OCI-LY1 (cell line): ENCODE data around the gene UBE2F.

Experiments
- H2AFZ ChIP-seq: fragments of 200-600 bp; sonication (generic), shearing (Covaris generic); 2 replicates; pipeline ENCODE4 v1.6.0; 2014; ENCODE audit warnings: antibody characterized with exemption, mild to moderate bottlenecking, low read length
- H3F3A ChIP-seq: fragments of 200-600 bp; sonication (generic), shearing (Covaris generic); 2 replicates; pipeline ENCODE4 v1.6.0; 2014; ENCODE audit warnings: mild to moderate bottlenecking, antibody characterized with exemption, low read length, moderate library complexity; ENCODE audit not compliant: insufficient read depth
- H3K27ac ChIP-seq: fragments of 200-600 bp; sonication (generic); 2 replicates; pipeline ENCODE4 v1.5.1; 2014; ENCODE audit warnings: low read length, mixed run types, mild to moderate bottlenecking, low read depth; ENCODE audit not compliant: poor library complexity, severe bottlenecking
- H3K27me3 ChIP-seq: fragments of 200-600 bp; sonication (generic); 2 replicates; pipeline ENCODE4 v1.6.0; 2014; ENCODE audit warnings: antibody characterized with exemption, mild to moderate bottlenecking, low read length, moderate library complexity; ENCODE audit not compliant: insufficient read depth
- H3K36me3 ChIP-seq: fragments of 200-600 bp; sonication (generic); 2 replicates; pipeline ENCODE4 v1.6.1; 2014; ENCODE audit warnings: mild to moderate bottlenecking, antibody characterized with exemption, low read length, moderate library complexity, mixed read lengths; ENCODE audit not compliant: insufficient read depth
- H3K4me1 ChIP-seq: fragments of 200-600 bp; sonication (generic); 2 replicates; pipeline ENCODE4 v1.5.1; 2014; ENCODE audit warnings: mild to moderate bottlenecking, low read length, moderate library complexity; ENCODE audit not compliant: insufficient read depth, severe bottlenecking
- H3K4me2 ChIP-seq: fragments of 200-600 bp; sonication (generic), shearing (Covaris generic); 2 replicates; pipeline ENCODE4 v1.6.1; 2014; ENCODE audit warnings: low read length
- H3K4me3 ChIP-seq: fragments of 200-600 bp; sonication (generic); 2 replicates; pipeline ENCODE4 v1.5.1; 2014; ENCODE audit warnings: low read length, low read depth, mild to moderate bottlenecking, mixed read lengths; ENCODE audit not compliant: poor library complexity, severe bottlenecking
- H3K79me2 ChIP-seq: fragments of 200-600 bp; shearing (Covaris generic); 2 replicates; pipeline ENCODE4 v1.6.1; 2016; ENCODE audit warnings: mixed run types, low read length, mixed read lengths; ENCODE audit not compliant: insufficient read depth
- H3K9ac ChIP-seq: fragments of 200-600 bp; sonication (generic), shearing (Covaris generic); 2 replicates; pipeline ENCODE4 v1.6.1; 2014; ENCODE audit warnings: mild to moderate bottlenecking, low read length, mixed read lengths
- H3K9me2 ChIP-seq: fragments of 200-600 bp; sonication (generic), shearing (Covaris generic); 2 replicates; pipeline ENCODE4 v1.6.1; 2014; ENCODE audit warnings: low read depth, mild to moderate bottlenecking, low read length, mixed read lengths
- H3K9me3 ChIP-seq: fragments of 200-600 bp; shearing (Covaris generic); 2 replicates; pipeline ENCODE4 v1.6.1; 2014; ENCODE audit warnings: low read length, mixed read lengths
- H4K20me1 ChIP-seq: fragments of 200-600 bp; sonication (generic), shearing (Covaris generic); 2 replicates; pipeline ENCODE4 v1.6.0; 2016; ENCODE audit warnings: mild to moderate bottlenecking, low read length; ENCODE audit not compliant: insufficient read depth
- EZH2 ChIP-seq: fragments of 200-600 bp; sonication (generic), shearing (Covaris generic); IDR thresholded peaks from 2 replicates; pipeline ENCODE4 v1.8.0; 2017; ENCODE audit warnings: borderline replicate concordance, mixed run types, mild to moderate bottlenecking, antibody characterized with exemption, low read length, moderate library complexity, mixed read lengths
- TF ChIP-seq, protein P1 (sequence below): fragments of 200-600 bp; sonication (generic), shearing (Covaris generic); IDR thresholded peaks from 2 replicates; pipeline ENCODE4 v1.5.1; 2017; ENCODE audit warnings: mild to moderate bottlenecking, antibody characterized with exemption, low read length, moderate library complexity, mixed read lengths

The UBE2F gene

DNA sequence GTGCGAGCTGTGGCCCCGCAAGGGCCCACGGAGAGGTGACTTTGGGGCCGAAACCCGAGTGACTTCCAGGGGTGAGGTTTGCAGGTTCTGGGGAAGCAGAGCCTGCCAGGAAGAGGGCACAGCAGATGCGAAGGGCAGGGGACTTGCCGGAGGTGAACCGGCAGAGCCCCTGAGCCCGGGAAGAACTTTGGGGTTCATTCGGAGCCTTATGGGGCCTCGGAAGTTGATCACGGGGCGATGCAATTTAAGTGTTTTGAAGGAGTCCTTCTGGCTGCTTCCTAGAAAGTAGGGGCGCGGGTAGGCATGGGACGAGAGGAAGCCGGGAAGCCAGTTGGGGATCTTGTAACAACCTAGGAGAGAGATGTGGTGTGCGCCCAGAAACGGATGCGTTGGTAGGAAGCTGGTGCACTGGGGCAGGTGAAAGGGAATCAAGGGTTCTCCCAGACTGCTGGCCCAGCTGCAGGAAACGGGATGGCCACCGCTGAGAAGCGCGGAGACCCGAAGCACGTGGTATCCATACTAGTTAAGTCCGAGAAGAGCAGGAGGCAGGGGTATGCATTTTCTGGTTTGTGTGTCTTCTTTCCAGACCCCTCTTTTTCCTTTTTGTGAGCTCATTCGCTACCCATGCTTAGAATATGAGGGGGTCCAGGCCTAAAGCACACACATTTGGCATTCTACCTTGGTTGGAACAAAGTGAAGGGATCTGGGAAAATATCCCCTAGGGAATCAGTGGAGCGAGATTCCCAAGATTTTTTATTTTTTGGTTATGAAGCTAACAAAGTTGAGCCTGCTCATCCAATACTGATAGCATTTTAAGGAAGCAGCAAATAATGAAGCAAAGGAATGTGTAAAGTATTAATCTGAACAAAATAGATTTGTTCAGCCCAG lies 94.7 kb downstream of the UBE2F start:
- H3K36me3 ChIP-seq, result peaks cover 22% of the 10 kb centered on the region
- no peaks in the 10 kb centered on the region for H3K9me3 ChIP-seq
- H3K9ac ChIP-seq, result peak overlapping the region; percentile 91
- peak overlapping the region; percentile 93 for H3K4me2 ChIP-seq
- no peaks in the 10 kb centered on the region for H3K27me3 ChIP-seq
- no peaks in the 10 kb centered on the region for H3F3A ChIP-seq
- no peaks in the 10 kb centered on the region for H3K79me2 ChIP-seq
- no peak overlapping the region for H3K27ac ChIP-seq
- no peaks in the 10 kb centered on the region for H4K20me1 ChIP-seq
- no peaks in the 10 kb centered on the region for H3K9me2 ChIP-seq
- H3K4me3 ChIP-seq, result peak overlapping the region; percentile 92
- TF ChIP-seq, protein P1, sequence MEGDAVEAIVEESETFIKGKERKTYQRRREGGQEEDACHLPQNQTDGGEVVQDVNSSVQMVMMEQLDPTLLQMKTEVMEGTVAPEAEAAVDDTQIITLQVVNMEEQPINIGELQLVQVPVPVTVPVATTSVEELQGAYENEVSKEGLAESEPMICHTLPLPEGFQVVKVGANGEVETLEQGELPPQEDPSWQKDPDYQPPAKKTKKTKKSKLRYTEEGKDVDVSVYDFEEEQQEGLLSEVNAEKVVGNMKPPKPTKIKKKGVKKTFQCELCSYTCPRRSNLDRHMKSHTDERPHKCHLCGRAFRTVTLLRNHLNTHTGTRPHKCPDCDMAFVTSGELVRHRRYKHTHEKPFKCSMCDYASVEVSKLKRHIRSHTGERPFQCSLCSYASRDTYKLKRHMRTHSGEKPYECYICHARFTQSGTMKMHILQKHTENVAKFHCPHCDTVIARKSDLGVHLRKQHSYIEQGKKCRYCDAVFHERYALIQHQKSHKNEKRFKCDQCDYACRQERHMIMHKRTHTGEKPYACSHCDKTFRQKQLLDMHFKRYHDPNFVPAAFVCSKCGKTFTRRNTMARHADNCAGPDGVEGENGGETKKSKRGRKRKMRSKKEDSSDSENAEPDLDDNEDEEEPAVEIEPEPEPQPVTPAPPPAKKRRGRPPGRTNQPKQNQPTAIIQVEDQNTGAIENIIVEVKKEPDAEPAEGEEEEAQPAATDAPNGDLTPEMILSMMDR, result no peak
- no peak for TF ChIP-seq EZH2
- H2AFZ ChIP-seq, result no peak overlapping the region
- peaks cover 16% of the 10 kb centered on the region for H3K4me1 ChIP-seq

DNA sequence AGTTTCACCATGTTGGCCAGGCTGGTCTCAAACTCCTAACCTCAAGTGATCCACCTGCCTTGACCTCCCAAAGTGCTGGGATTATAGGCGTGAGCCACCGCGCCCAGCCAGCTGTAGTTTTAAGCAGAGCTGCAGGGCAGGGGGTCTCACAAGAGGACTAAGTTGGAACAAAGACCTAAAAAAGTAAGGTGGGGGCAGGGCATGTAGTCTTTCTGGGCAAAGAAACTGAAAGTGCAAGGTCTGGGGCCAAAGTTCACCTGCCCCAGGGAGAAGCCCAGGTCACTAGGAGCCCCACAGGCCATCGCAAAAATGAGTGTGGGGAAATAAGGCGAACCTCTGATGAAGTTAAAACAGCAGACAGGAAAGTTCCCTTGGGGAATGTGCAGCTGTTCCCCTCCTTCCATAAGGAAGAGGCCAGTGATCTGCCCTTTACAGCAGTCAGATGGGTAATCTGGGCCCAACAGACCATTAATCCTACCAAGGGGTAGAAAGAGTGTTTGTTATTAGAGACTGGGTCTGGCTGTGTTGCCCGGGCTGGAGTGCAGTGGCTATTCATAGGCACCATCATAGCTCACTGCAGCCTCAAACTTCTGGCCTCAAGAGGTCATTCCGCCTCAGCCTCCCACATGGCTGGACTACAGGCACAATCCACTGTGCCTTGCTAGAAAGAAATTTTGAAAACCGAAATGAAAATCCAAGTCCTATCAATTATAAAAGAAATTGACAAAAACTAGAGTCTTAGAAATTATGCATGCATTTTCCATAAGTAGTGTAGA lies 96.8 kb downstream of the UBE2F start:
- H3K4me2 ChIP-seq, result no peak overlapping the region
- H2AFZ ChIP-seq, result no peak overlapping the region
- H3K4me3 ChIP-seq, result no peak overlapping the region
- no peaks in the 10 kb centered on the region for H4K20me1 ChIP-seq
- no peaks in the 10 kb centered on the region for H3F3A ChIP-seq
- H3K9me3 ChIP-seq, result no peaks in the 10 kb centered on the region
- H3K27ac ChIP-seq, result no peak overlapping the region
- H3K9me2 ChIP-seq, result no peaks in the 10 kb centered on the region
- peaks cover 42% of the 10 kb centered on the region for H3K36me3 ChIP-seq
- no peak for TF ChIP-seq EZH2
- TF ChIP-seq, protein P1, result no peak
- H3K27me3 ChIP-seq, result no peaks in the 10 kb centered on the region
- H3K4me1 ChIP-seq, result peaks cover 19% of the 10 kb centered on the region
- no peak overlapping the region for H3K9ac ChIP-seq
- H3K79me2 ChIP-seq, result no peaks in the 10 kb centered on the region

DNA sequence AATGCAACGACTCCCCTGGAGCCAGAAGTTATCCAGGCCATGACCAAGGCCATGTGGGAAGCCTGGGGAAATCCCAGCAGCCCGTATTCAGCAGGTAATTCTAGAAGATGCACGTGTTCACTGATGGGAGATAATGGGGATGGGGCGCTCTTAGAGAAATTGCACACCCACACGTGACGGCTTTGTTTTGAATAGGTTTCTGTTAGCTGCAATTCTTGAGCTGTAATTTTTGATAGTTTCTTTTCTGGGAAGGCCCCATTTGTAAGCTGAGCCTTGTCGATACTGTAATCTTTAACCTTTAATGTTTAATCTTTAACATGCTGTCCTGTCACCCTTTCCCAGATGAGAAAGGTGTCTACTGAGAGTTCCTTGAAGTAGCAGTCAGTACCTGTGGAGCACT lies 97.6 kb downstream of the UBE2F start:
- H3K4me1 ChIP-seq, result peaks cover 27% of the 10 kb centered on the region
- H3K36me3 ChIP-seq, result peaks cover 49% of the 10 kb centered on the region
- H3K4me3 ChIP-seq, result no peak overlapping the region
- no peak overlapping the region for H2AFZ ChIP-seq
- H3K9me3 ChIP-seq, result no peaks in the 10 kb centered on the region
- no peak overlapping the region for H3K4me2 ChIP-seq
- no peaks in the 10 kb centered on the region for H3F3A ChIP-seq
- H3K79me2 ChIP-seq, result no peaks in the 10 kb centered on the region
- H3K9ac ChIP-seq, result no peak overlapping the region
- no peaks in the 10 kb centered on the region for H3K27me3 ChIP-seq
- no peaks in the 10 kb centered on the region for H4K20me1 ChIP-seq
- no peaks in the 10 kb centered on the region for H3K9me2 ChIP-seq
- no peak for TF ChIP-seq EZH2
- TF ChIP-seq, protein P1, result no peak
- H3K27ac ChIP-seq, result no peak overlapping the region
